Measurements from ENCODE around the gene NXF1. TPM values are rescaled to one million over a fixed set of nuclear protein-coding genes. Genes with fewer than 3 reads are reported as not detected.
A peak's percentile ranks its signal among the peaks of the same experiment; 100 is the strongest.
"Not testable (repeated sequence)": the region's sequence is repeated elsewhere in the genome, so short reads cannot be mapped to it uniquely, and the experiment has no call there.

NXF1 gene
- polyA plus RNA-seq, 2 donors: 77.9 to 84.7 TPM

- WGBS, 2 donors: 7 to 10% methylated on average over 40 of the region's 40 CpGs
- Histone ChIP-seq H3K27me3 (ENCODE audit: control insufficient read depth in 1 of 2, insufficient read depth in 2 of 2, low read length in 2 of 2) (no peaks in the 10 kb centered on the region), H3K4me3 (ENCODE audit: low read depth in 1 of 2, low read length in 2 of 2) (peak within 1 kb of the TSS; percentile 79 to 93), H3K4me1 (ENCODE audit: control insufficient read depth in 2 of 2, insufficient read depth in 2 of 2, low read length in 1 of 2) (peaks cover 0 to 5% of the 10 kb centered on the region in 2 donors), H3K27ac (ENCODE audit: low read depth in 2 of 2, low read length in 1 of 2) (peak within 1 kb of the TSS; percentile 96 to 98), H3K36me3 (ENCODE audit: control insufficient read depth in 2 of 2, insufficient read depth in 2 of 2, low read length in 1 of 2) (peaks cover 12 to 15% of the 10 kb centered on the region in 2 donors), H3K9me3 (ENCODE audit: control insufficient read depth in 2 of 2, insufficient read depth in 1 of 2, low read depth in 1 of 2, low read length in 1 of 2) (no peaks in the 10 kb centered on the region)
Measured at GRCh38 chr11:62832336-62833234, 27.3 kb upstream of the NXF1 start, which contains the start of gene TEX54. TEX54 (minus strand) TSS chr11:62832841.

GRCh38 chr11:62831520-62832335, 26.5 kb upstream of the NXF1 start, which contains the start of gene STX5:
STX5 (minus strand) TSS chr11:62832051; CDS start chr11:62831243, 808 bp downstream.
- H3K27ac ChIP-seq (ENCODE audit: low read depth in 2 of 2, low read length in 1 of 2): peak within 1 kb of the TSS; percentile 96 to 98
- peaks cover 0 to 5% of the 10 kb centered on the region in 2 donors for H3K4me1 ChIP-seq (ENCODE audit: control insufficient read depth in 2 of 2, insufficient read depth in 2 of 2, low read length in 1 of 2)
- no peaks in the 10 kb centered on the region for H3K9me3 ChIP-seq (ENCODE audit: control insufficient read depth in 2 of 2, insufficient read depth in 1 of 2, low read depth in 1 of 2, low read length in 1 of 2)
- no peaks in the 10 kb centered on the region for H3K27me3 ChIP-seq (ENCODE audit: control insufficient read depth in 1 of 2, insufficient read depth in 2 of 2, low read length in 2 of 2)
- H3K36me3 ChIP-seq (ENCODE audit: control insufficient read depth in 2 of 2, insufficient read depth in 2 of 2, low read length in 1 of 2): peaks cover 18 to 23% of the 10 kb centered on the region in 2 donors
- H3K4me3 ChIP-seq (ENCODE audit: low read depth in 1 of 2, low read length in 2 of 2): peak within 1 kb of the TSS; percentile 79 to 93
- WGBS, 2 donors: 0% methylated on average over 65 of the region's 65 CpGs

DNA sequence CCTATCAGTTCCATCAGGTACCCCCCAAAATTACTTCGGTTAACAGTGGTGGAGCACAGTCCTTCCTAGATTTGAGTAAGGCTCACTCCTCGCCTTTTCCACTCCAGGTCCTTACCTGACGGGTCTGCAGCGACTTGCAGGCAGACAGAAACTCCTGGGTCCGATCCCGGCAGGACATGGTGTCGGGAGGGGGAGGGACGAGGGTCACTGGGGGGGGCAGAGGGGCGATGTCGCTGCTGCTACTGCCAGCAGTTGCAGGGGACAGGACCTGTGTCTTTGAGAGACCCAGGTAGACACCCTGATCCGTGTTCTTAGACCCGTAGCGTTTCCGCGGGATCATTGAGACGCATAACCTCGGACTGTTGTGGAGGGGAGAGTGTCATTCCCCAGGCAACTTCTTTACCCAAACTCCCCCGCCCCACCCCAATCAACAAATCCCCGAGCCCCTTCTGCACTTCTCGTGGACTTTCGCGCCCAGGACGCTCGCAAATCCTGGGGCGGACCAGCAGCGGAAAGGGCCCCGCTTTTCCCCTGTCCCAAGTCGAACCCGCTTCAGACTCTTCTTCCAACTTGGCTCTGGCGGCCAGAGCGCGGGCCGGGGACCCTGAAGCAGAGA, 25.8 kb upstream of the NXF1 start:
- H3K9me3 ChIP-seq (ENCODE audit: control insufficient read depth in 2 of 2, insufficient read depth in 1 of 2, low read depth in 1 of 2, low read length in 1 of 2): no peaks in the 10 kb centered on the region
- WGBS, 2 donors: 0 to 1% methylated on average over 33 of the region's 33 CpGs
- H3K4me1 ChIP-seq (ENCODE audit: control insufficient read depth in 2 of 2, insufficient read depth in 2 of 2, low read length in 1 of 2): peaks cover 0 to 5% of the 10 kb centered on the region in 2 donors
- H3K27ac ChIP-seq (ENCODE audit: low read depth in 2 of 2, low read length in 1 of 2): peak overlapping the region; percentile 84 to 98
- peaks cover 18 to 23% of the 10 kb centered on the region in 2 donors for H3K36me3 ChIP-seq (ENCODE audit: control insufficient read depth in 2 of 2, insufficient read depth in 2 of 2, low read length in 1 of 2)
- H3K4me3 ChIP-seq (ENCODE audit: low read depth in 1 of 2, low read length in 2 of 2): peak overlapping the region; percentile 79 to 93
- no peaks in the 10 kb centered on the region for H3K27me3 ChIP-seq (ENCODE audit: control insufficient read depth in 1 of 2, insufficient read depth in 2 of 2, low read length in 2 of 2)

DNA sequence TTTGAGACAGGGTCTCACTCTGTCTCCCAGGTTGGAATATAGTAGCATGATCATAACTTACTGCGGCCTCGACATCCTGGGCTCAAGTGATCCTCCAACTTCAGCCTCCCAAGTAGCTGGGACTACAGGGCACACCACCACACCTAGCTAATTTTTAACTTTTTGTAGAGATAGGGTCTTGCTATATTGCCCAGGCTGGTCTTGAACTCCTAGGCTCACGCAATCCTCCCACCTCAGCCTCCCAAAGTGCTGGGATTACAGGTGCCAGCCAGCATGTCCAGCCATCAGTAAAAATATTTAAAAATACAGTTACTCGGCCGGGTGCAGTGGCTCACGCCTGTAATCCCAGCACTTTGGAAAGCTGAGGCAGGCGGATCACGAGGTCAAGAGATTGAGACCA, 22.9 kb upstream of the NXF1 start:
- not testable (repeated sequence) for H3K27me3 ChIP-seq (ENCODE audit: control insufficient read depth in 1 of 2, insufficient read depth in 2 of 2, low read length in 2 of 2); H3K4me3 ChIP-seq (ENCODE audit: low read depth in 1 of 2, low read length in 2 of 2); H3K4me1 ChIP-seq (ENCODE audit: control insufficient read depth in 2 of 2, insufficient read depth in 2 of 2, low read length in 1 of 2); H3K9me3 ChIP-seq (ENCODE audit: control insufficient read depth in 2 of 2, insufficient read depth in 1 of 2, low read depth in 1 of 2, low read length in 1 of 2); H3K27ac ChIP-seq (ENCODE audit: low read depth in 2 of 2, low read length in 1 of 2)
- H3K36me3 ChIP-seq (ENCODE audit: control insufficient read depth in 2 of 2, insufficient read depth in 2 of 2, low read length in 1 of 2): peaks cover 21 to 25% of the 10 kb centered on the region in 2 donors
- WGBS, 2 donors: 96% methylated on average over 8 of the region's 8 CpGs

DNA sequence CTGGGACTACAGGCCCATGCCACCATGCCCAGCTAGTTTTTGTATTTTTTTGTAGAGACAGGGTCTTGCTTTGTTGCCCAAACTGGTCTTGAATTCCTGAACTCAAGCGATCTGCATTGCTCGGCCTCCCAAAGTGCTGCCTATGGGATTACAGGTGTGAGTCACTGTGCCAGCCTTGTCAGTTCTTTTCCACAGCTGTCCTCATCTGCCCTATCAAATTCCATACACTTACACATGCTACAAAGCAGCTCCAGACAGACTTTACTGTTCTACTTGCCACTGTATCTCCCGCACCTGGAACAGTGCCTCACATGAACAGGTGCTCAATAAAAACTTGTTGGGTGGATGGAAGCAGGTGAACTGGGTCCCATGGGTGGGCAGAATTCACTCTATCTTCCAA, 18.4 kb upstream of the NXF1 start:
- H3K36me3 ChIP-seq (ENCODE audit: control insufficient read depth in 2 of 2, insufficient read depth in 2 of 2, low read length in 1 of 2): peaks cover 21 to 33% of the 10 kb centered on the region in 2 donors
- H3K4me3 ChIP-seq (ENCODE audit: low read depth in 1 of 2, low read length in 2 of 2): no peak overlapping the region
- no peaks in the 10 kb centered on the region for H3K27me3 ChIP-seq (ENCODE audit: control insufficient read depth in 1 of 2, insufficient read depth in 2 of 2, low read length in 2 of 2)
- H3K4me1 ChIP-seq (ENCODE audit: control insufficient read depth in 2 of 2, insufficient read depth in 2 of 2, low read length in 1 of 2): no peaks in the 10 kb centered on the region
- WGBS, 2 donors: 91 to 92% methylated on average over 3 of the region's 3 CpGs
- no peak overlapping the region for H3K27ac ChIP-seq (ENCODE audit: low read depth in 2 of 2, low read length in 1 of 2)
- no peaks in the 10 kb centered on the region for H3K9me3 ChIP-seq (ENCODE audit: control insufficient read depth in 2 of 2, insufficient read depth in 1 of 2, low read depth in 1 of 2, low read length in 1 of 2)

- WGBS, 2 donors: 89 to 90% methylated on average over 4 of the region's 4 CpGs
- no peaks in the 10 kb centered on the region for H3K4me1 ChIP-seq (ENCODE audit: control insufficient read depth in 2 of 2, insufficient read depth in 2 of 2, low read length in 1 of 2)
- no peaks in the 10 kb centered on the region for H3K9me3 ChIP-seq (ENCODE audit: control insufficient read depth in 2 of 2, insufficient read depth in 1 of 2, low read depth in 1 of 2, low read length in 1 of 2)
- H3K27me3 ChIP-seq (ENCODE audit: control insufficient read depth in 1 of 2, insufficient read depth in 2 of 2, low read length in 2 of 2): no peaks in the 10 kb centered on the region
- no peak overlapping the region for H3K4me3 ChIP-seq (ENCODE audit: low read depth in 1 of 2, low read length in 2 of 2)
- H3K27ac ChIP-seq (ENCODE audit: low read depth in 2 of 2, low read length in 1 of 2): no peak overlapping the region
- peaks cover 0 to 5% of the 10 kb centered on the region in 2 donors for H3K36me3 ChIP-seq (ENCODE audit: control insufficient read depth in 2 of 2, insufficient read depth in 2 of 2, low read length in 1 of 2)
Measured at GRCh38 chr11:62817129-62817528, 11.9 kb upstream of the NXF1 start.

DNA sequence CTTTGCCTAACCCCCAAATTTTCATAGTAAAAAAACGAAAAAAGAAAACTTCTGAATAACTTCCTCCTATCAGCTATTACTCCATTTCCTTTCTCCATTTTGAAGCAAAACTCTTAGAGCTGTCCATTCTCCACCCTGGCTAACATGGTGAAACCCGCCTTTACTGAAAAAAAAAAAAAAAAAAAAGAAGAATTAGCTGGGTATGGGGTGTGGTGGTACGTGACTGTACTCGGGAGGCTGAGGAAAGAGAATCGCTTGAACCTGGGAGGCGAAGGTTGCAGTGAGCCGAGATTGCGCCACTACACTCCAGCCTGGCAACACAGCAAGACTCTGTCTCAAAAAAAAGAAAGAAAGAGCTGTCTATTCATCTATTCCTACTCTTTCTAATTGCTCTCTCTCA, 11.3 kb upstream of the NXF1 start:
- H3K27ac ChIP-seq (ENCODE audit: low read depth in 2 of 2, low read length in 1 of 2): no peak overlapping the region

GRCh38 chr11:62811659-62812058, 6.4 kb upstream of the NXF1 start:
- H3K4me3 ChIP-seq (ENCODE audit: low read depth in 1 of 2, low read length in 2 of 2): no peak overlapping the region
- WGBS, 2 donors: 68 to 79% methylated on average over 2 of the region's 2 CpGs
- peaks cover 0 to 2% of the 10 kb centered on the region in 2 donors for H3K4me1 ChIP-seq (ENCODE audit: control insufficient read depth in 2 of 2, insufficient read depth in 2 of 2, low read length in 1 of 2)

More for the DNA sequence above, 11.3 kb upstream of the NXF1 start:
- no peaks in the 10 kb centered on the region for H3K9me3 ChIP-seq (ENCODE audit: control insufficient read depth in 2 of 2, insufficient read depth in 1 of 2, low read depth in 1 of 2, low read length in 1 of 2)
- no peaks in the 10 kb centered on the region for H3K4me1 ChIP-seq (ENCODE audit: control insufficient read depth in 2 of 2, insufficient read depth in 2 of 2, low read length in 1 of 2)
- 81 to 83% methylated on average over 8 of the region's 8 CpGs for WGBS, 2 donors
- H3K36me3 ChIP-seq (ENCODE audit: control insufficient read depth in 2 of 2, insufficient read depth in 2 of 2, low read length in 1 of 2): peaks cover 0 to 2% of the 10 kb centered on the region in 2 donors
- H3K27me3 ChIP-seq (ENCODE audit: control insufficient read depth in 1 of 2, insufficient read depth in 2 of 2, low read length in 2 of 2): no peaks in the 10 kb centered on the region
- no peak overlapping the region for H3K4me3 ChIP-seq (ENCODE audit: low read depth in 1 of 2, low read length in 2 of 2)

GRCh38 chr11:62810748-62811147, 5.5 kb upstream of the NXF1 start:
- Histone ChIP-seq H3K4me1 (ENCODE audit: control insufficient read depth in 2 of 2, insufficient read depth in 2 of 2, low read length in 1 of 2) (peaks cover 0 to 9% of the 10 kb centered on the region in 2 donors), H3K27me3 (ENCODE audit: control insufficient read depth in 1 of 2, insufficient read depth in 2 of 2, low read length in 2 of 2) (no peaks in the 10 kb centered on the region), H3K36me3 (ENCODE audit: control insufficient read depth in 2 of 2, insufficient read depth in 2 of 2, low read length in 1 of 2) (no peaks in the 10 kb centered on the region), H3K4me3 (ENCODE audit: low read depth in 1 of 2, low read length in 2 of 2) (no peak overlapping the region), H3K27ac (ENCODE audit: low read depth in 2 of 2, low read length in 1 of 2) (no peak overlapping the region), H3K9me3 (ENCODE audit: control insufficient read depth in 2 of 2, insufficient read depth in 1 of 2, low read depth in 1 of 2, low read length in 1 of 2) (no peaks in the 10 kb centered on the region)
- 25 to 44% methylated on average over 1 of the region's 1 CpG for WGBS, 2 donors

More at GRCh38 chr11:62811659-62812058, 6.4 kb upstream of the NXF1 start:
- Histone ChIP-seq H3K27ac (ENCODE audit: low read depth in 2 of 2, low read length in 1 of 2) (no peak overlapping the region), H3K36me3 (ENCODE audit: control insufficient read depth in 2 of 2, insufficient read depth in 2 of 2, low read length in 1 of 2) (no peaks in the 10 kb centered on the region), H3K27me3 (ENCODE audit: control insufficient read depth in 1 of 2, insufficient read depth in 2 of 2, low read length in 2 of 2) (no peaks in the 10 kb centered on the region), H3K9me3 (ENCODE audit: control insufficient read depth in 2 of 2, insufficient read depth in 1 of 2, low read depth in 1 of 2, low read length in 1 of 2) (no peaks in the 10 kb centered on the region)

All from esophagus (tissue), 2 donors.